ENCODE measurements around the gene EPB42. TPM values are rescaled to one million over a fixed set of nuclear protein-coding genes. Genes with fewer than 3 reads are reported as not detected.

EPB42 gene
- total and polyA plus RNA-seq, 2 of the 4 experiments (the other 2 are of a cell fraction), result not detected

DNA sequence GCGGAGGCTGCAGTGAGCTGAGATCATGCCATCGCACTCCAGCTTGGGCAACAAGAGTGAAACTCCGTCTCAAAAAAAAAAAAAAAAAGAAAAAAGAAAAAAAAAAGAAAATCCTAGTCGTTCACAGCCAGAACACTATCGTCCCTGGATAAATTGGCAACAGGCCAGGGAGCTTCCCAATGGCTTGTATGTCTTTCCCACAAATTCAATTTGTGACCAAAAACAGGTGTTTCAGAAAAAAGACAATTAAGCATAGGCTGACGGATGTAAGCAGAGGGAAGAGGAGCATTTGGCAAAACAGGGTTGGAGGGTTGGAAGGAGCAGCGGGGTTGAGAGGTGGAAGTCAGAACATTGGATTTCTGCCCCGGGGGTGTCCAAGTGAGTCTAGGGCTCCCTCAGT, 8.5 kb downstream of the EPB42 start:
- TF ChIP-seq BHLHE40 (IDR thresholded peaks at IDR 0.05; ENCODE audit: low read depth, low read length), result no peak
- TF ChIP-seq RFX5 (IDR thresholded peaks at IDR 0.05; ENCODE audit: low read depth, low read length), result no peak
- TF ChIP-seq USF2 (IDR thresholded peaks at IDR 0.05; ENCODE audit: low read depth, low read length), result no peak
- no peak for TF ChIP-seq SMC3 (IDR thresholded peaks at IDR 0.05; ENCODE audit: low read depth, low read length)
- no peak for TF ChIP-seq FOS (IDR thresholded peaks at IDR 0.05; ENCODE audit: low read depth, low read length)
- TF ChIP-seq, protein P1, sequence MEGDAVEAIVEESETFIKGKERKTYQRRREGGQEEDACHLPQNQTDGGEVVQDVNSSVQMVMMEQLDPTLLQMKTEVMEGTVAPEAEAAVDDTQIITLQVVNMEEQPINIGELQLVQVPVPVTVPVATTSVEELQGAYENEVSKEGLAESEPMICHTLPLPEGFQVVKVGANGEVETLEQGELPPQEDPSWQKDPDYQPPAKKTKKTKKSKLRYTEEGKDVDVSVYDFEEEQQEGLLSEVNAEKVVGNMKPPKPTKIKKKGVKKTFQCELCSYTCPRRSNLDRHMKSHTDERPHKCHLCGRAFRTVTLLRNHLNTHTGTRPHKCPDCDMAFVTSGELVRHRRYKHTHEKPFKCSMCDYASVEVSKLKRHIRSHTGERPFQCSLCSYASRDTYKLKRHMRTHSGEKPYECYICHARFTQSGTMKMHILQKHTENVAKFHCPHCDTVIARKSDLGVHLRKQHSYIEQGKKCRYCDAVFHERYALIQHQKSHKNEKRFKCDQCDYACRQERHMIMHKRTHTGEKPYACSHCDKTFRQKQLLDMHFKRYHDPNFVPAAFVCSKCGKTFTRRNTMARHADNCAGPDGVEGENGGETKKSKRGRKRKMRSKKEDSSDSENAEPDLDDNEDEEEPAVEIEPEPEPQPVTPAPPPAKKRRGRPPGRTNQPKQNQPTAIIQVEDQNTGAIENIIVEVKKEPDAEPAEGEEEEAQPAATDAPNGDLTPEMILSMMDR (conservative IDR thresholded peaks at IDR 0.05; ENCODE audit: low read depth, low read length), result no peak
- no peak for TF ChIP-seq CHD1 (IDR thresholded peaks at IDR 0.05; ENCODE audit: low read depth, low read length)
- no peak for TF ChIP-seq POLR2A (IDR thresholded peaks at IDR 0.05; ENCODE audit: low read depth, low read length)
- no peak for TF ChIP-seq RAD21 (IDR thresholded peaks at IDR 0.05; ENCODE audit: low read length)
- TF ChIP-seq RCOR1 (IDR thresholded peaks at IDR 0.05; ENCODE audit: insufficient replicate concordance, low read length), result no peak
- no peak for TF ChIP-seq ELK1 (IDR thresholded peaks at IDR 0.05; ENCODE audit: borderline replicate concordance, low read depth, low read length)
- no peak for TF ChIP-seq CEBPB (IDR thresholded peaks at IDR 0.05; ENCODE audit: low read depth, low read length)
- no peak for TF ChIP-seq MXI1 (IDR thresholded peaks at IDR 0.05; ENCODE audit: borderline replicate concordance, low read depth, low read length)
- TF ChIP-seq NFE2L2 (IDR thresholded peaks at IDR 0.05; ENCODE audit: low read depth, low read length), result no peak
- Histone ChIP-seq H2AK9ac (replicated peaks; ENCODE audit: low read depth, low read length, poor library complexity) (no peak overlapping the region), H2BK15ac (ENCODE audit: low read depth, low read length) (no peak overlapping the region), H3K18ac (ENCODE audit: low read depth, low read length) (no peak overlapping the region), H3K4me1 (ENCODE audit: control insufficient read depth, insufficient read depth, low read length) (no peaks in the 10 kb centered on the region), H4K20me1 (ENCODE audit: insufficient read depth, low read length) (no peaks in the 10 kb centered on the region), H3K56ac (ENCODE audit: extremely low read depth, insufficient read depth, low read length) (no peak overlapping the region), H2AFZ (replicated peaks; ENCODE audit: low read length, poor library complexity) (no peak overlapping the region), H2BK120ac (ENCODE audit: low read depth, low read length) (no peak overlapping the region), H3K9ac (ENCODE audit: low read depth, low read length) (no peak overlapping the region), H2BK20ac (ENCODE audit: low read depth, low read length) (no peak overlapping the region), H3K23ac (ENCODE audit: low read depth, low read length) (no peak overlapping the region), H4K91ac (ENCODE audit: insufficient read depth, low read depth, low read length) (no peak overlapping the region), H4K5ac (ENCODE audit: low read depth, low read length) (no peak overlapping the region), H3K79me1 (ENCODE audit: low read depth in 1 of 2, low read length in 2 of 2) (no peaks in the 10 kb centered on the region), H3K4ac (ENCODE audit: low read depth, low read length) (no peak overlapping the region), H3K27me3 (ENCODE audit: control insufficient read depth, insufficient read depth, low read length) (peaks cover 58% of the 10 kb centered on the region), H2BK5ac (ENCODE audit: low read depth, low read length, poor library complexity, severe bottlenecking) (no peak overlapping the region), H3K4me2 (ENCODE audit: low read depth, low read length) (no peak overlapping the region), H2AK5ac (ENCODE audit: low read depth, low read length) (no peak overlapping the region), H3K9me3 (ENCODE audit: control insufficient read depth, insufficient read depth, low read length) (no peaks in the 10 kb centered on the region), H3K14ac (replicated peaks; ENCODE audit: low read depth, low read length) (no peak overlapping the region), H3K4me3 (ENCODE audit: insufficient read depth, low read depth, low read length) (no peak overlapping the region), H4K8ac (ENCODE audit: low read depth in 2 of 2, low read length in 2 of 2) (no peak overlapping the region), H3K27ac (ENCODE audit: insufficient read depth, low read length) (no peak overlapping the region), H3K36me3 (ENCODE audit: control insufficient read depth, insufficient read depth, low read length) (no peaks in the 10 kb centered on the region), H3K9me1 (ENCODE audit: insufficient read depth, low read length) (no peaks in the 10 kb centered on the region; the same call in 1 of the 2 replicates)
- ATAC-seq (ENCODE audit: low read depth), result no peak
- in situ Hi-C loops (cut with MboI; ENCODE audit: low sequenced_read_pairs), result no loop called here
- ChIA-PET POLR2A (ENCODE audit: unreplicated experiment) (no interaction called here), CTCF (no interaction called here)
- no CpG with 5 or more reads among the region's 8 CpGs for WGBS, 2 experiments (ENCODE audit: extremely low coverage in 2 of 2, insufficient read length in 1 of 2)
- dilution Hi-C loops (cut with HindIII; ENCODE audit: low sequenced_read_pairs, unreplicated experiment), result no loop called here
- intact Hi-C loops (cut with micrococcal nuclease), result no loop called here
- no peak for DNase-seq
- BruUV-seq (replicated peaks), result no TSS peak

All from IMR-90 (cell line).